Left renal cortex interstitium (tissue), 4 donors: ENCODE measurements around the gene IQGAP2. TPM values are rescaled to one million over a fixed set of nuclear protein-coding genes. Genes with fewer than 3 reads are reported as not detected.

Source experiments
- DNase-seq, 4 donors: peaks; one replicate each; pipeline ENCODE4 v3.0.0-alpha.2; 2013; ENCODE audit warnings: low read depth in 4 of 4, low spot score in 2 of 4, missing footprints in 1 of 4
- polyA plus RNA-seq, 4 donors: library from polyadenylated mRNA; unstranded; fragments of 120-200 nt; gene quantifications; one replicate each; pipeline ENCODE4 v1.2.1, GENCODE V29; 2013; ENCODE audit not compliant: insufficient read length in 4 of 4

Gene IQGAP2
- polyA plus RNA-seq, 4 donors = 59.4 to 83.3 (median 71.7) TPM

GRCh38 chr5:76634661-76635060, 231.6 kb downstream of the IQGAP2 start:
- DNase-seq = no peak

- DNase-seq = no peak
Observed at GRCh38 chr5:76637490-76637889, 234.4 kb downstream of the IQGAP2 start.

- no peak for DNase-seq
Observed at GRCh38 chr5:76638479-76638878, 235.4 kb downstream of the IQGAP2 start.

GRCh38 chr5:76641514-76642120, 238.5 kb downstream of the IQGAP2 start:
- DNase-seq = peak in 2 of 4 donors; percentile 35 to 63

GRCh38 chr5:76642390-76643040, 239.4 kb downstream of the IQGAP2 start:
- no peak for DNase-seq

- no peak for DNase-seq
Observed at GRCh38 chr5:76643371-76643770, 240.3 kb downstream of the IQGAP2 start.

- DNase-seq = no peak
Observed at GRCh38 chr5:76649140-76649539, 246.1 kb downstream of the IQGAP2 start.

- no peak for DNase-seq
Observed at GRCh38 chr5:76652809-76653414, 249.8 kb downstream of the IQGAP2 start.

- no peak for DNase-seq
Observed at GRCh38 chr5:76657091-76657490, 254.0 kb downstream of the IQGAP2 start.

GRCh38 chr5:76657683-76658311, 254.7 kb downstream of the IQGAP2 start:
- no peak for DNase-seq

GRCh38 chr5:76660360-76660759, 257.3 kb downstream of the IQGAP2 start:
- DNase-seq = no peak

- DNase-seq = no peak
Observed at GRCh38 chr5:76662521-76662920, 259.4 kb downstream of the IQGAP2 start.

- no peak for DNase-seq
Observed at GRCh38 chr5:76663573-76663972, 260.5 kb downstream of the IQGAP2 start.

GRCh38 chr5:76664079-76664478, 261.0 kb downstream of the IQGAP2 start:
- DNase-seq = no peak

GRCh38 chr5:76667495-76667894, 264.4 kb downstream of the IQGAP2 start:
- DNase-seq = no peak

GRCh38 chr5:76669245-76669644, 266.2 kb downstream of the IQGAP2 start:
- DNase-seq = no peak

GRCh38 chr5:76670508-76670907, 267.4 kb downstream of the IQGAP2 start:
- no peak for DNase-seq

- no peak for DNase-seq
Observed at GRCh38 chr5:76672242-76672641, 269.2 kb downstream of the IQGAP2 start.

- DNase-seq = no peak
Observed at GRCh38 chr5:76673125-76673524, 270.0 kb downstream of the IQGAP2 start.

GRCh38 chr5:76674330-76675066, 271.4 kb downstream of the IQGAP2 start:
- DNase-seq = no peak

- DNase-seq = no peak
Observed at GRCh38 chr5:76675364-76675763, 272.3 kb downstream of the IQGAP2 start.
